Caco-2 (cell line): ENCODE measurements around the gene SPARC. TPM values are rescaled to one million over a fixed set of nuclear protein-coding genes. Genes with fewer than 3 reads are reported as not detected.

Experiments
- BruUV-seq: library from RNA; stranded (reverse); fragments of 400-500 nt; replicated peaks from 2 replicates; lab custom pipeline; 2021; lab: Mats Ljungman, UMichigan
- CTCF ChIA-PET: fragments of 300-600 bp; sonication (Branson Sonifier 250); formaldehyde crosslinking; loops from one replicate; lab custom pipeline; 2022; ENCODE audit warnings: antibody characterized with exemption; lab: Charles Lee
- POLR2A ChIA-PET: fragments of 300-600 bp; sonication (Branson Sonifier 250); formaldehyde crosslinking; loops from one replicate; lab custom pipeline; 2022; ENCODE audit warnings: antibody characterized with exemption; lab: Charles Lee
- DNase-seq, 2 experiments: peaks; one replicate each; pipeline versions ENCODE4 v3.0.0 to v3.0.0-alpha.2; 2020 to 2022
- H3K27me3 ChIP-seq: replicated peaks from 2 replicates; pipeline ENCODE4 v1.6.0; 2011; ENCODE audit warnings: low read length; ENCODE audit not compliant: control insufficient read depth, insufficient read depth
- H3K36me3 ChIP-seq: 2 replicates; pipeline ENCODE4 v1.5.1; 2011; ENCODE audit warnings: low read length; ENCODE audit not compliant: control insufficient read depth, insufficient read depth
- H3K4me1 ChIP-seq: fragments of 250-450 bp; sonication (Bioruptor Pico); 2 replicates; pipeline ENCODE4 v1.5.1; 2020; ENCODE audit warnings: mild to moderate bottlenecking
- H3K4me3 ChIP-seq: 2 replicates; pipeline ENCODE4 v1.5.1; 2011; ENCODE audit warnings: low read depth, mild to moderate bottlenecking, control low read depth, low read length
- H3K9me3 ChIP-seq: fragments of 250-450 bp; sonication (Bioruptor Pico); 2 replicates; pipeline ENCODE4 v1.5.1; 2020; ENCODE audit warnings: mild to moderate bottlenecking, moderate library complexity
- H3K27ac Mint-ChIP-seq: one replicate; pipeline ENCODE4 v1.8.0; 2022; ENCODE audit warnings: mixed read lengths; ENCODE audit not compliant: unreplicated experiment
- H3K27me3 Mint-ChIP-seq: one replicate; pipeline ENCODE4 v1.8.0; 2022; ENCODE audit warnings: mixed read lengths; ENCODE audit not compliant: insufficient read depth, unreplicated experiment
- H3K36me3 Mint-ChIP-seq: one replicate; pipeline ENCODE4 v1.8.0; 2022; ENCODE audit warnings: mild to moderate bottlenecking, mixed read lengths; ENCODE audit not compliant: insufficient read depth, unreplicated experiment
- H3K4me1 Mint-ChIP-seq: one replicate; pipeline ENCODE4 v1.8.0; 2022; ENCODE audit warnings: low read depth, mixed read lengths; ENCODE audit not compliant: unreplicated experiment
- H3K4me3 Mint-ChIP-seq: one replicate; pipeline ENCODE4 v1.8.0; 2022; ENCODE audit warnings: mild to moderate bottlenecking, moderate library complexity, mixed read lengths; ENCODE audit not compliant: unreplicated experiment
- H3K9me3 Mint-ChIP-seq: one replicate; pipeline ENCODE4 v1.8.0; 2022; ENCODE audit warnings: mixed read lengths; ENCODE audit not compliant: unreplicated experiment
- CTCF ChIP-seq, 2 experiments: fragments of 200-600 bp in 1 of 2; IDR thresholded peaks; 1 replicate in 1 of 2; 2 replicates in 1 of 2; pipeline versions ENCODE4 v1.5.1 to v1.8.0; 2011 to 2022; ENCODE audit warnings: antibody characterized with exemption in 1 of 2, control low read depth in 1 of 2, inconsistent platforms in 1 of 2, low read depth in 1 of 2, low read length in 1 of 2, mild to moderate bottlenecking in 1 of 2, moderate library complexity in 1 of 2; ENCODE audit not compliant: insufficient read depth in 1 of 2, severe bottlenecking in 1 of 2, unreplicated experiment in 1 of 2
- intact Hi-C: fragments of 100-400 bp; cut with micrococcal nuclease; formaldehyde crosslinking; loops from one replicate; pipeline ENCODE4 v1.10.0; 2022; ENCODE audit not compliant: unreplicated experiment
- total RNA-seq: library from RNA; stranded (reverse); gene quantifications from 2 replicates; pipeline ENCODE4 v1.2.3, GENCODE V29; 2022

SPARC gene
- total RNA-seq, 1 experiment from 2014 or later = 22.7 TPM

- H3K27me3 Mint-ChIP-seq = no peaks in the 10 kb centered on the region
- no peaks in the 10 kb centered on the region for H3K27me3 ChIP-seq
- TF ChIP-seq CTCF (IDR thresholded peaks at IDR 0.05; ENCODE audit: insufficient read depth in 1 of 2, low read depth in 1 of 2, low read length in 1 of 2, severe bottlenecking in 1 of 2, unreplicated experiment in 1 of 2) = no peak
- DNase-seq = no peak
- H3K9me3 Mint-ChIP-seq = no peaks in the 10 kb centered on the region
- ChIA-PET CTCF (interaction anchor here (0.7 kb wide), 1 partner anchor 133 kb away, joined by 3 read pairs; no protein-coding TSS in a partner anchor), POLR2A (no interaction called here)
- no peak overlapping the region for H3K4me3 Mint-ChIP-seq
- no peaks in the 10 kb centered on the region for H3K36me3 Mint-ChIP-seq
- H3K4me1 ChIP-seq = peaks cover 7% of the 10 kb centered on the region; the same call in 1 of the 2 replicates
- intact Hi-C loops = no loop called here
- no peaks in the 10 kb centered on the region for H3K36me3 ChIP-seq
- H3K4me3 ChIP-seq = no peak overlapping the region
- no peaks in the 10 kb centered on the region for H3K4me1 Mint-ChIP-seq
- no peaks in the 10 kb centered on the region for H3K9me3 ChIP-seq
- no peak overlapping the region for H3K27ac Mint-ChIP-seq
- no TSS peak for BruUV-seq
Observed at GRCh38 chr5:151656311-151656710, 30.4 kb downstream of the SPARC start.

GRCh38 chr5:151651997-151652645 is 34.6 kb downstream of the SPARC start:
- BruUV-seq = no TSS peak
- no peak overlapping the region for H3K27ac Mint-ChIP-seq
- ChIA-PET CTCF (interaction anchor here (0.6 to 2.7 kb wide), 39 partner anchors 8 to 526 kb away, joined by 3 to 54 read pairs (median 4); partner anchors contain the start of genes G3BP1, GM2A, SLC36A1 and SPARC), POLR2A (interaction anchor here (1.1 kb wide), 1 partner anchor 204 kb away, joined by 4 read pairs; the partner anchor contains the start of gene SLC36A1)
- H3K9me3 ChIP-seq = no peaks in the 10 kb centered on the region
- no peak overlapping the region for H3K4me3 Mint-ChIP-seq
- H3K27me3 ChIP-seq = no peaks in the 10 kb centered on the region
- H3K9me3 Mint-ChIP-seq = no peaks in the 10 kb centered on the region
- TF ChIP-seq CTCF (IDR thresholded peaks at IDR 0.05; ENCODE audit: insufficient read depth in 1 of 2, low read depth in 1 of 2, low read length in 1 of 2, severe bottlenecking in 1 of 2, unreplicated experiment in 1 of 2) = peak; percentile 88 to 98
- H3K4me3 ChIP-seq = no peak overlapping the region
- H3K4me1 ChIP-seq = no peaks in the 10 kb centered on the region
- no peaks in the 10 kb centered on the region for H3K36me3 Mint-ChIP-seq
- DNase-seq = peak; percentile 79 to 86
- no peaks in the 10 kb centered on the region for H3K36me3 ChIP-seq
- peaks cover 7% of the 10 kb centered on the region for H3K4me1 Mint-ChIP-seq
- intact Hi-C loops = loop anchor here (1.0 to 5.0 kb wide), 7 partner anchors 33 to 364 kb away; partner anchors contain the start of gene SLC36A1
- no peaks in the 10 kb centered on the region for H3K27me3 Mint-ChIP-seq

GRCh38 chr5:151648988-151649387 is 37.7 kb downstream of the SPARC start:
- H3K9me3 Mint-ChIP-seq = no peaks in the 10 kb centered on the region
- peaks cover 7% of the 10 kb centered on the region for H3K4me1 Mint-ChIP-seq
- H3K4me3 Mint-ChIP-seq = no peak overlapping the region
- no peaks in the 10 kb centered on the region for H3K36me3 ChIP-seq
- no peak for DNase-seq
- intact Hi-C loops = no loop called here
- BruUV-seq = no TSS peak
- H3K27me3 Mint-ChIP-seq = no peaks in the 10 kb centered on the region
- CTCF ChIA-PET = interaction anchor here (1.2 to 1.7 kb wide), 2 partner anchors 125 to 202 kb away, joined by 3 to 6 read pairs; partner anchors contain the start of gene SLC36A1
- H3K4me1 ChIP-seq = no peaks in the 10 kb centered on the region
- no peaks in the 10 kb centered on the region for H3K27me3 ChIP-seq
- H3K27ac Mint-ChIP-seq = no peak overlapping the region
- H3K4me3 ChIP-seq = no peak overlapping the region
- POLR2A ChIA-PET = no interaction called here
- H3K9me3 ChIP-seq = no peaks in the 10 kb centered on the region
- no peaks in the 10 kb centered on the region for H3K36me3 Mint-ChIP-seq
- TF ChIP-seq CTCF (IDR thresholded peaks at IDR 0.05; ENCODE audit: insufficient read depth in 1 of 2, low read depth in 1 of 2, low read length in 1 of 2, severe bottlenecking in 1 of 2, unreplicated experiment in 1 of 2) = no peak
